Common myeloid progenitor, CD34-positive (primary cell): Measurements from ENCODE around the gene USP21.
A peak's percentile ranks its signal among the peaks of the same experiment; 100 is the strongest.

ENCODE experiments used
- CTCF ChIA-PET: fragments of 350-600 bp; sonication (Branson Sonifier 250); formaldehyde crosslinking; loops from one replicate; lab custom pipeline; 2021; ENCODE audit warnings: antibody characterized with exemption; lab: Charles Lee
- POLR2A ChIA-PET: fragments of 350-600 bp; sonication (Branson Sonifier 250); formaldehyde crosslinking; loops from one replicate; lab custom pipeline; 2021; ENCODE audit warnings: antibody characterized with exemption; lab: Charles Lee
- DNase-seq, 3 donors: peaks; one replicate each; pipeline versions ENCODE4 v3.0.0 to v3.0.0-alpha.2; 2013
- H3K27ac ChIP-seq, 2 experiments: 1 replicate in 1 of 2; 2 replicates in 1 of 2; pipeline ENCODE4 v1.7.0; 2013; ENCODE audit warnings: inconsistent platforms in 2 of 2, low read length in 2 of 2, mild to moderate bottlenecking in 2 of 2, low read depth in 1 of 2, moderate library complexity in 1 of 2; ENCODE audit not compliant: severe bottlenecking in 2 of 2, insufficient read depth in 1 of 2, poor library complexity in 1 of 2
- H3K27me3 ChIP-seq, 5 experiments: replicated peaks in 2 of 5; 1 replicate in 3 of 5; 2 replicates in 2 of 5; pipeline versions ENCODE4 v1.6.1 to v1.7.0; 2013; ENCODE audit warnings: low read length in 4 of 5, mild to moderate bottlenecking in 2 of 5, moderate library complexity in 2 of 5, inconsistent platforms in 1 of 5; ENCODE audit not compliant: insufficient read depth in 5 of 5, control insufficient read depth in 4 of 5
- H3K36me3 ChIP-seq, 4 experiments: 1 replicate in 2 of 4; 2 replicates in 2 of 4; pipeline versions ENCODE4 v1.6.1 to v1.7.0; 2013; ENCODE audit warnings: low read length in 3 of 4, control low read depth in 1 of 4, mild to moderate bottlenecking in 1 of 4; ENCODE audit not compliant: control insufficient read depth in 4 of 4, insufficient read depth in 4 of 4
- H3K4me1 ChIP-seq, 4 experiments: 1 replicate in 3 of 4; 2 replicates in 1 of 4; pipeline versions ENCODE4 v1.6.1 to v1.7.1; 2013; ENCODE audit warnings: low read length in 3 of 4, mild to moderate bottlenecking in 3 of 4, control low read depth in 1 of 4, inconsistent platforms in 1 of 4, moderate library complexity in 1 of 4; ENCODE audit not compliant: control insufficient read depth in 4 of 4, insufficient read depth in 4 of 4; ENCODE audit errors: control extremely low read depth in 1 of 4
- H3K4me3 ChIP-seq, 7 experiments: 1 replicate in 4 of 7; 2 replicates in 3 of 7; pipeline versions ENCODE4 v1.5.1 to v1.7.0; 2013; ENCODE audit warnings: mild to moderate bottlenecking in 7 of 7, low read length in 6 of 7, moderate library complexity in 6 of 7, inconsistent platforms in 2 of 7, low read depth in 2 of 7, control low read depth in 1 of 7; ENCODE audit not compliant: insufficient read depth in 4 of 7, control insufficient read depth in 1 of 7; ENCODE audit errors: extremely low read depth in 1 of 7
- H3K9me3 ChIP-seq, 5 experiments: 1 replicate in 4 of 5; 2 replicates in 1 of 5; pipeline versions ENCODE4 v1.6.1 to v1.7.1; 2013; ENCODE audit warnings: low read length in 4 of 5, mild to moderate bottlenecking in 2 of 5, inconsistent platforms in 1 of 5, low read depth in 1 of 5, moderate library complexity in 1 of 5; ENCODE audit not compliant: control insufficient read depth in 4 of 5, insufficient read depth in 2 of 5; ENCODE audit errors: control extremely low read depth in 1 of 5
- WGBS: methylation state at CpG from one replicate; pipeline ENCODE4 v1.1.5; 2013; ENCODE audit not compliant: insufficient coverage; 5-methylcytosine and 5-hydroxymethylcytosine counted together

USP21 gene

GRCh38 chr1:161173711-161174110 is 14.4 kb downstream of the USP21 start:
- POLR2A ChIA-PET = no interaction called here
- H3K9me3 ChIP-seq = no peaks in the 10 kb centered on the region
- no peak for DNase-seq
- no peak overlapping the region for H3K27ac ChIP-seq
- 96% methylated on average over 10 of the region's 11 CpGs for WGBS
- H3K4me1 ChIP-seq = peaks cover 0 to 20% (median 17%) of the 10 kb centered on the region in 4 experiments
- H3K4me3 ChIP-seq = no peak overlapping the region
- H3K36me3 ChIP-seq = peaks cover 18 to 63% (median 54%) of the 10 kb centered on the region in 4 experiments
- CTCF ChIA-PET = interaction anchor here (4.1 kb wide), 1 partner anchor 8 kb away, joined by 45 read pairs; the partner anchor contains the start of gene PPOX
- no peaks in the 10 kb centered on the region for H3K27me3 ChIP-seq

- Histone ChIP-seq H3K9me3 (no peaks in the 10 kb centered on the region), H3K4me3 (no peak overlapping the region), H3K4me1 (peaks cover 0 to 20% (median 17%) of the 10 kb centered on the region in 4 experiments), H3K36me3 (peaks cover 13 to 56% (median 45%) of the 10 kb centered on the region in 4 experiments), H3K27ac (no peak overlapping the region), H3K27me3 (no peaks in the 10 kb centered on the region)
- no peak for DNase-seq
- CTCF ChIA-PET = interaction anchor here (4.1 kb wide), 1 partner anchor 9 kb away, joined by 45 read pairs; the partner anchor contains the start of gene PPOX
- POLR2A ChIA-PET = no interaction called here
- WGBS = 100% methylated on average over 6 of the region's 11 CpGs
These were observed 15.6 kb downstream of the USP21 start for GRCh38 chr1:161174911-161175310.

- peaks cover 8 to 48% (median 38%) of the 10 kb centered on the region in 4 experiments for H3K36me3 ChIP-seq
- no peaks in the 10 kb centered on the region for H3K9me3 ChIP-seq
- 96% methylated on average over 9 of the region's 10 CpGs for whole genome bisulfite sequencing
- H3K4me3 ChIP-seq = peak overlapping the region in 4 of 7 experiments; percentile 90 to 96 (median 94)
- DNase-seq = no peak
- no peaks in the 10 kb centered on the region for H3K27me3 ChIP-seq
- POLR2A ChIA-PET = interaction anchor here (1.9 kb wide), 1 partner anchor 10 kb away, joined by 12 read pairs; the partner anchor contains the start of gene PPOX
- CTCF ChIA-PET = interaction anchor here (1.2 to 4.1 kb wide), 6 partner anchors 10 to 106 kb away, joined by 3 to 45 read pairs (median 4); partner anchors contain the start of genes ARHGAP30 and PPOX
- H3K27ac ChIP-seq = peak overlapping the region in 1 of 2 experiments; percentile 86
- H3K4me1 ChIP-seq = peaks cover 0 to 20% (median 17%) of the 10 kb centered on the region in 4 experiments
These were observed 16.6 kb downstream of the USP21 start for GRCh38 chr1:161175771-161176453.

- CTCF ChIA-PET = interaction anchor here (1.2 to 4.1 kb wide), 8 partner anchors 11 to 106 kb away, joined by 3 to 45 read pairs (median 4); partner anchors contain the start of genes ARHGAP30 and PPOX
- H3K4me1 ChIP-seq = peaks cover 0 to 25% (median 17%) of the 10 kb centered on the region in 4 experiments
- WGBS = 65% methylated on average over 5 of the region's 17 CpGs
- POLR2A ChIA-PET = interaction anchor here (1.9 kb wide), 1 partner anchor 11 kb away, joined by 12 read pairs; the partner anchor contains the start of gene PPOX
- H3K9me3 ChIP-seq = no peaks in the 10 kb centered on the region
- peak overlapping the region; percentile 77 to 86 for H3K27ac ChIP-seq
- DNase-seq = no peak
- H3K4me3 ChIP-seq = peak overlapping the region; percentile 65 to 96 (median 94)
- H3K36me3 ChIP-seq = peaks cover 8 to 42% (median 31%) of the 10 kb centered on the region in 4 experiments
- no peaks in the 10 kb centered on the region for H3K27me3 ChIP-seq
These were observed 17.3 kb downstream of the USP21 start for GRCh38 chr1:161176468-161177111.

GRCh38 chr1:161177112-161177935 is 18.0 kb downstream of the USP21 start, which contains the start of gene B4GALT3:
Gene B4GALT3, minus strand, starts transcription at chr1:161177507. Its CDS starts 1,447 bp downstream, at chr1:161176060.
- CTCF ChIA-PET = interaction anchor here (1.2 to 4.1 kb wide), 8 partner anchors 11 to 107 kb away, joined by 3 to 45 read pairs (median 4); partner anchors contain the start of genes ARHGAP30 and PPOX
- Histone ChIP-seq H3K9me3 (no peaks in the 10 kb centered on the region), H3K36me3 (peaks cover 8 to 34% (median 24%) of the 10 kb centered on the region in 4 experiments), H3K4me3 (peak within 1 kb of the TSS; percentile 65 to 96 (median 94)), H3K27ac (peak within 1 kb of the TSS; percentile 77 to 86), H3K4me1 (peaks cover 1 to 32% (median 22%) of the 10 kb centered on the region in 4 experiments), H3K27me3 (no peaks in the 10 kb centered on the region)
- POLR2A ChIA-PET = interaction anchor here (1.9 kb wide), 1 partner anchor 11 kb away, joined by 12 read pairs; the partner anchor contains the start of gene PPOX
- WGBS = 6% methylated on average over 47 of the region's 50 CpGs
- DNase-seq = peak; percentile 83 to 90 (median 86)

- ChIA-PET POLR2A (interaction anchor here (1.9 kb wide), 1 partner anchor 12 kb away, joined by 12 read pairs; the partner anchor contains the start of gene PPOX), CTCF (interaction anchor here (1.5 to 4.1 kb wide), 4 partner anchors 12 to 29 kb away, joined by 4 to 45 read pairs (median 10); partner anchors contain the start of gene PPOX)
- Histone ChIP-seq H3K27me3 (no peaks in the 10 kb centered on the region), H3K36me3 (peaks cover 8 to 29% (median 19%) of the 10 kb centered on the region in 4 experiments), H3K4me1 (peaks cover 1 to 38% (median 28%) of the 10 kb centered on the region in 4 experiments), H3K9me3 (no peaks in the 10 kb centered on the region), H3K27ac (peak overlapping the region; percentile 8 to 86), H3K4me3 (peak overlapping the region in 5 of 7 experiments; percentile 25 to 96 (median 93))
- WGBS = 88% methylated on average over 8 of the region's 9 CpGs
- DNase-seq = no peak
These were observed 18.6 kb downstream of the USP21 start for GRCh38 chr1:161177936-161178244.
